H9 (cell line): ENCODE data around the gene ZRANB3. TPM values are rescaled to one million over a fixed set of nuclear protein-coding genes. Genes with fewer than 3 reads are reported as not detected.

ENCODE experiments used
- DNase-seq: peaks from one replicate; pipeline ENCODE4 v3.0.0-alpha.2; 2017
- H2AFZ ChIP-seq: one replicate; pipeline ENCODE4 v1.6.1; 2013; ENCODE audit warnings: mild to moderate bottlenecking, low read length, control low read depth, moderate library complexity
- H2AK5ac ChIP-seq: 2 replicates; pipeline ENCODE4 v1.6.1; 2013; ENCODE audit warnings: low read length, control low read depth, mixed read lengths; ENCODE audit not compliant: insufficient read length
- H2BK120ac ChIP-seq: one replicate; pipeline ENCODE4 v1.6.1; 2013; ENCODE audit warnings: low read depth, mild to moderate bottlenecking, low read length, control low read depth, inconsistent platforms; ENCODE audit not compliant: poor library complexity, severe bottlenecking
- H2BK12ac ChIP-seq: 2 replicates; pipeline ENCODE4 v1.6.1; 2013; ENCODE audit warnings: low read length, control low read depth, mixed read lengths, low read depth; ENCODE audit not compliant: insufficient read length
- H2BK15ac ChIP-seq: 2 replicates; pipeline ENCODE4 v1.6.1; 2013; ENCODE audit warnings: low read depth, low read length, control low read depth
- H2BK20ac ChIP-seq: one replicate; pipeline ENCODE4 v1.6.1; 2013; ENCODE audit warnings: low read depth, mild to moderate bottlenecking, low read length, control low read depth, inconsistent platforms; ENCODE audit not compliant: poor library complexity, severe bottlenecking
- H2BK5ac ChIP-seq: 2 replicates; pipeline ENCODE4 v1.6.1; 2013; ENCODE audit warnings: low read length, control low read depth, mixed read lengths; ENCODE audit not compliant: insufficient read length
- H3K14ac ChIP-seq: 2 replicates; pipeline ENCODE4 v1.6.1; 2013; ENCODE audit warnings: low read length, control low read depth; ENCODE audit not compliant: insufficient read depth
- H3K18ac ChIP-seq: 2 replicates; pipeline ENCODE4 v1.6.1; 2013; ENCODE audit warnings: low read depth, mild to moderate bottlenecking, mixed read lengths, low read length, control low read depth; ENCODE audit not compliant: insufficient read length
- H3K23ac ChIP-seq: 2 replicates; pipeline ENCODE4 v1.6.1; 2013; ENCODE audit warnings: low read length, control low read depth, mixed read lengths, low read depth; ENCODE audit not compliant: insufficient read length
- H3K23me2 ChIP-seq: 2 replicates; pipeline ENCODE4 v1.6.1; 2013; ENCODE audit warnings: low read depth, mild to moderate bottlenecking, mixed read lengths, low read length, control low read depth; ENCODE audit not compliant: insufficient read length, poor library complexity, severe bottlenecking
- H3K27ac ChIP-seq: 2 replicates; pipeline ENCODE4 v1.5.1; 2013; ENCODE audit warnings: low read length, control low read depth, mixed read lengths, low read depth; ENCODE audit not compliant: insufficient read length
- H3K27me3 ChIP-seq: 2 replicates; pipeline ENCODE4 v1.6.1; 2013; ENCODE audit warnings: low read length, control low read depth, inconsistent platforms; ENCODE audit not compliant: insufficient read depth
- H3K4ac ChIP-seq: 2 replicates; pipeline ENCODE4 v1.6.1; 2013; ENCODE audit warnings: low read depth, mild to moderate bottlenecking, control low read depth, inconsistent platforms, low read length, moderate library complexity
- H3K4me1 ChIP-seq: 2 replicates; pipeline ENCODE4 v1.6.1; 2013; ENCODE audit warnings: low read length, control low read depth, inconsistent platforms; ENCODE audit not compliant: insufficient read depth
- H3K4me2 ChIP-seq: 2 replicates; pipeline ENCODE4 v1.6.1; 2013; ENCODE audit warnings: low read length, control low read depth, mixed read lengths; ENCODE audit not compliant: insufficient read length, insufficient read depth
- H3K56ac ChIP-seq: 2 replicates; pipeline ENCODE4 v1.6.1; 2013; ENCODE audit warnings: low read depth, mild to moderate bottlenecking, mixed read lengths, low read length, control low read depth; ENCODE audit not compliant: insufficient read length
- H3K79me1 ChIP-seq: 2 replicates; pipeline ENCODE4 v1.6.1; 2013; ENCODE audit warnings: low read depth, mild to moderate bottlenecking, moderate library complexity, low read length, control low read depth, inconsistent platforms; ENCODE audit not compliant: insufficient read depth, poor library complexity, severe bottlenecking
- H3K79me2 ChIP-seq: 2 replicates; pipeline ENCODE4 v1.6.1; 2013; ENCODE audit warnings: low read length, control low read depth, inconsistent platforms; ENCODE audit not compliant: insufficient read depth
- H3K9ac ChIP-seq: 2 replicates; pipeline ENCODE4 v1.6.1; 2013; ENCODE audit warnings: low read length, control low read depth, mixed read lengths; ENCODE audit not compliant: insufficient read length; ENCODE audit errors: extremely low read depth
- H3K9me3 ChIP-seq: one replicate; pipeline ENCODE4 v1.6.1; 2013; ENCODE audit warnings: low read depth, low read length, inconsistent platforms; ENCODE audit not compliant: control insufficient read depth
- H3T11ph ChIP-seq: one replicate; pipeline ENCODE4 v1.6.1; 2013; ENCODE audit warnings: mild to moderate bottlenecking, low read length, control low read depth, inconsistent platforms
- H4K20me1 ChIP-seq: one replicate; pipeline ENCODE4 v1.6.1; 2013; ENCODE audit not compliant: control insufficient read depth, insufficient read length, insufficient read depth
- H4K5ac ChIP-seq: 2 replicates; pipeline ENCODE4 v1.6.1; 2013; ENCODE audit warnings: low read depth, mild to moderate bottlenecking, mixed read lengths, low read length, control low read depth; ENCODE audit not compliant: insufficient read length
- H4K8ac ChIP-seq: replicated peaks from 2 replicates; pipeline ENCODE4 v1.6.1; 2013; ENCODE audit warnings: low read length, control low read depth, mixed read lengths, low read depth; ENCODE audit not compliant: insufficient read length
- H4K91ac ChIP-seq: 2 replicates; pipeline ENCODE4 v1.6.1; 2013; ENCODE audit warnings: low read depth, mild to moderate bottlenecking, moderate library complexity, mixed read lengths, low read length, control low read depth; ENCODE audit not compliant: insufficient read length
- H3K27ac Mint-ChIP-seq, 3 experiments: 2 replicates in 2 of 3; 3 replicates in 1 of 3; pipeline ENCODE4 v1.8.0; 2020 to 2021; ENCODE audit warnings: mixed read lengths in 3 of 3, mild to moderate bottlenecking in 1 of 3, moderate library complexity in 1 of 3
- H3K27me3 Mint-ChIP-seq: 2 replicates; pipeline ENCODE4 v1.8.0; 2021; ENCODE audit warnings: low read depth, mild to moderate bottlenecking, moderate library complexity, mixed read lengths
- H3K36me3 Mint-ChIP-seq, 3 experiments: 2 replicates in 2 of 3; 3 replicates in 1 of 3; pipeline ENCODE4 v1.8.0; 2020 to 2021; ENCODE audit warnings: low read depth in 3 of 3, mixed read lengths in 3 of 3; ENCODE audit not compliant: insufficient read depth in 1 of 3
- H3K4me1 Mint-ChIP-seq, 2 experiments: 2 replicates each; pipeline ENCODE4 v1.8.0; 2020; ENCODE audit warnings: mixed read lengths in 2 of 2
- H3K4me3 Mint-ChIP-seq, 2 experiments: 2 replicates in 1 of 2; 3 replicates in 1 of 2; pipeline ENCODE4 v1.8.0; 2020 to 2021; ENCODE audit warnings: mild to moderate bottlenecking in 2 of 2, mixed read lengths in 2 of 2, moderate library complexity in 1 of 2
- H3K9me3 Mint-ChIP-seq, 2 experiments: 2 replicates in 1 of 2; 3 replicates in 1 of 2; pipeline ENCODE4 v1.8.0; 2020; ENCODE audit warnings: mild to moderate bottlenecking in 2 of 2, mixed read lengths in 2 of 2, moderate library complexity in 1 of 2
- WGBS: extraction: QIAGEN DNeasy Blood & Tissue Kit; methylation state at CpG from one replicate; pipeline ENCODE4 v1.1.7; 2013; ENCODE audit warnings: missing lambda C conversion rate, low lambda C conversion rate, mixed read lengths; ENCODE audit not compliant: insufficient read length; ENCODE audit errors: extremely low coverage; 5-methylcytosine and 5-hydroxymethylcytosine counted together
- total RNA-seq: library from RNA; stranded (reverse); gene quantifications from 2 replicates; pipeline ENCODE4 v1.2.1, GENCODE V29; 2021
- TF ChIP-seq, protein P1 (sequence below): fragments of 200-600 bp; sonication (generic); conservative IDR thresholded peaks from 3 replicates; pipeline ENCODE4 v1.8.0; 2021; ENCODE audit warnings: antibody characterized with exemption, mild to moderate bottlenecking

ZRANB3 gene
- total RNA-seq, 1 experiment from 2014 or later, result 16.7 TPM

DNA sequence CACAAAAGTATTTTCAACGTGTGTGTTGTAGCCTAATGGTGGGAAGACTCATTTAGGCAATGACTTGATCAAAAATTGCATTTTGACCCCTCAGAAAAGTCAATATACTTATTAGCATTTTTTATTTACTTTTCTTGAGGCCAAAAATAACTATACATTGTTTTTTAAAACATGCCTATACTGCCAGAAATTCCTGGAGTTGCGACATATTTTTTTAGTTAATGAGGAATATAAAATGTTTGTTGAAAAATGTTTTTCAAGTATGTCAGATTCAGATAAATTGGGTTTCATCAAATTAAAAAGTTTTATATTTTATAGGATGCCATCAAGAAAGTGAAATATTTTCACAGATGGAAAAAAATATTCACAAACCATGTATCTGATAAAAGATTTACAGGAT, 39.9 kb upstream of the ZRANB3 start:
- WGBS, result no CpG with 5 or more reads among the region's 2 CpGs

More for the DNA sequence above, 39.9 kb upstream of the ZRANB3 start:
- Histone ChIP-seq H3K27me3 (no peaks in the 10 kb centered on the region), H3K4ac (no peak overlapping the region), H3K56ac (no peak overlapping the region), H2BK20ac (no peak overlapping the region), H3K23ac (no peak overlapping the region), H4K5ac (no peak overlapping the region), H4K8ac (no peak overlapping the region), H3K23me2 (no peaks in the 10 kb centered on the region), H3K4me2 (no peak overlapping the region), H3K79me1 (no peaks in the 10 kb centered on the region), H3T11ph (no peak overlapping the region), H3K79me2 (no peaks in the 10 kb centered on the region), H4K91ac (no peak overlapping the region), H2AFZ (no peak overlapping the region), H3K4me1 (no peaks in the 10 kb centered on the region), H2BK15ac (no peak overlapping the region), H2BK120ac (no peak overlapping the region), H4K20me1 (no peaks in the 10 kb centered on the region), H2BK5ac (no peak overlapping the region), H2AK5ac (no peak overlapping the region), H3K27ac (no peak overlapping the region), H3K9me3 (no peaks in the 10 kb centered on the region), H2BK12ac (no peak overlapping the region), H3K14ac (no peak overlapping the region), H3K9ac (no peak overlapping the region), H3K18ac (no peak overlapping the region)
- Mint-ChIP-seq H3K27me3 (no peaks in the 10 kb centered on the region), H3K9me3 (no peaks in the 10 kb centered on the region), H3K4me1 (peaks cover 3% of the 10 kb centered on the region in 2 experiments; a peak in 1 of 4 replicates), H3K36me3 (peaks cover 3 to 20% (median 9%) of the 10 kb centered on the region in 3 experiments; a peak in 6 of 7 replicates), H3K4me3 (no peak overlapping the region), H3K27ac (0 out of 7 replicates have a peak overlapping the region, but pooled peaks of 1 of the 3 experiments have one; percentile 62)
- no peak for DNase-seq
- TF ChIP-seq, protein P1, sequence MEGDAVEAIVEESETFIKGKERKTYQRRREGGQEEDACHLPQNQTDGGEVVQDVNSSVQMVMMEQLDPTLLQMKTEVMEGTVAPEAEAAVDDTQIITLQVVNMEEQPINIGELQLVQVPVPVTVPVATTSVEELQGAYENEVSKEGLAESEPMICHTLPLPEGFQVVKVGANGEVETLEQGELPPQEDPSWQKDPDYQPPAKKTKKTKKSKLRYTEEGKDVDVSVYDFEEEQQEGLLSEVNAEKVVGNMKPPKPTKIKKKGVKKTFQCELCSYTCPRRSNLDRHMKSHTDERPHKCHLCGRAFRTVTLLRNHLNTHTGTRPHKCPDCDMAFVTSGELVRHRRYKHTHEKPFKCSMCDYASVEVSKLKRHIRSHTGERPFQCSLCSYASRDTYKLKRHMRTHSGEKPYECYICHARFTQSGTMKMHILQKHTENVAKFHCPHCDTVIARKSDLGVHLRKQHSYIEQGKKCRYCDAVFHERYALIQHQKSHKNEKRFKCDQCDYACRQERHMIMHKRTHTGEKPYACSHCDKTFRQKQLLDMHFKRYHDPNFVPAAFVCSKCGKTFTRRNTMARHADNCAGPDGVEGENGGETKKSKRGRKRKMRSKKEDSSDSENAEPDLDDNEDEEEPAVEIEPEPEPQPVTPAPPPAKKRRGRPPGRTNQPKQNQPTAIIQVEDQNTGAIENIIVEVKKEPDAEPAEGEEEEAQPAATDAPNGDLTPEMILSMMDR, result no peak
